K562 (cell line): ENCODE results near the gene SESN2. TPM values are rescaled to one million over a fixed set of nuclear protein-coding genes. Genes with fewer than 3 reads are reported as not detected.
A peak's percentile ranks its signal among the peaks of the same experiment; 100 is the strongest.

ENCODE experiments used
- C11orf30 ChIP-seq: fragments of 450-650 bp; IDR thresholded peaks from 2 replicates; pipeline ENCODE4 v1.6.1; 2016; ENCODE audit warnings: low read depth, mild to moderate bottlenecking
- COPS2 ChIP-seq: fragments of 450-650 bp; conservative IDR thresholded peaks from 2 replicates; pipeline ENCODE4 v1.6.1; 2016; ENCODE audit warnings: mild to moderate bottlenecking, moderate library complexity
- EP400 ChIP-seq: fragments of 450-650 bp; IDR thresholded peaks from 2 replicates; pipeline ENCODE4 v1.6.1; 2017; ENCODE audit warnings: antibody characterized with exemption, mild to moderate bottlenecking, moderate library complexity
- HMG20B ChIP-seq: fragments of 250-450 bp; sonication (Bioruptor Pico); IDR thresholded peaks from 2 replicates; pipeline ENCODE4 v1.5.0; 2021; ENCODE audit warnings: mild to moderate bottlenecking
- ILK ChIP-seq: fragments of 450-650 bp; IDR thresholded peaks from 2 replicates; pipeline ENCODE4 v1.6.1; 2016; ENCODE audit warnings: missing genetic modification characterization, low read depth, mild to moderate bottlenecking, missing compliant biosample characterization, moderate library complexity, borderline replicate concordance
- KAT8 ChIP-seq: fragments of 450-650 bp; IDR thresholded peaks from 2 replicates; pipeline ENCODE4 v1.6.1; 2016; ENCODE audit warnings: low read depth, mild to moderate bottlenecking
- KHSRP ChIP-seq: fragments of 450-650 bp; IDR thresholded peaks from 2 replicates; pipeline ENCODE4 v1.6.1; 2017
- KLF13 ChIP-seq: fragments of 450-650 bp; IDR thresholded peaks from 2 replicates; pipeline ENCODE4 v1.6.1; 2016; ENCODE audit warnings: missing genetic modification characterization, low read depth, mild to moderate bottlenecking, missing compliant biosample characterization, moderate library complexity, borderline replicate concordance
- NCOR1 ChIP-seq: fragments of 450-650 bp; IDR thresholded peaks from 2 replicates; pipeline ENCODE4 v1.6.1; 2016; ENCODE audit warnings: mild to moderate bottlenecking, moderate library complexity
- NR2C1 ChIP-seq, 2 experiments: fragments of 450-650 bp; IDR thresholded peaks; 2 replicates each; pipeline ENCODE4 v1.6.1; 2017; ENCODE audit warnings: mild to moderate bottlenecking in 2 of 2, antibody characterized with exemption in 1 of 2, inconsistent platforms in 1 of 2, missing compliant biosample characterization in 1 of 2, missing genetic modification characterization in 1 of 2
- NR3C1 ChIP-seq: sonication (generic); formaldehyde crosslinking; IDR thresholded peaks from 2 replicates; pipeline ENCODE4 v1.8.1; 2022; ENCODE audit warnings: missing genetic modification reagents
- RB1 ChIP-seq: fragments of 450-650 bp; IDR thresholded peaks from 2 replicates; pipeline ENCODE4 v1.6.1; 2017; ENCODE audit warnings: low read depth, mild to moderate bottlenecking
- RBM34 ChIP-seq: fragments of 200-400 bp; formaldehyde crosslinking; IDR thresholded peaks from 2 replicates; pipeline ENCODE4 v1.6.1; 2018; ENCODE audit warnings: low read length, borderline replicate concordance; ENCODE audit not compliant: insufficient read depth
- RFX7 ChIP-seq: fragments of 250-450 bp; sonication (Bioruptor Pico); IDR thresholded peaks from 2 replicates; pipeline ENCODE4 v1.5.1; 2021; ENCODE audit warnings: mild to moderate bottlenecking
- SREBF2 ChIP-seq: sonication (generic); formaldehyde crosslinking; IDR thresholded peaks from 2 replicates; pipeline ENCODE4 v1.4.0; 2020; ENCODE audit warnings: mild to moderate bottlenecking, missing genetic modification reagents
- SRF ChIP-seq, 2 experiments: fragments of 250-450, 450-650 bp in 1 of 2; sonication (Bioruptor Pico) in 1 of 2; sonication (generic) in 1 of 2; formaldehyde crosslinking; IDR thresholded peaks; 2 replicates each; pipeline versions ENCODE4 v1.5.0 to v1.5.1; 2020 to 2022; ENCODE audit warnings: mild to moderate bottlenecking in 1 of 2, missing genetic modification reagents in 1 of 2
- ZFP30 ChIP-seq: fragments of 250-450 bp; sonication (Bioruptor Pico); IDR thresholded peaks from 2 replicates; pipeline ENCODE4 v1.8.0; 2022; ENCODE audit warnings: moderate library complexity, mild to moderate bottlenecking, inconsistent platforms, borderline replicate concordance
- ZNF282 ChIP-seq: sonication (generic); formaldehyde crosslinking; IDR thresholded peaks from 2 replicates; pipeline ENCODE4 v1.8.1; 2023; ENCODE audit warnings: missing genetic modification reagents
- ZNF444 ChIP-seq: fragments of 250-450 bp; sonication (Bioruptor Pico); IDR thresholded peaks from 2 replicates; pipeline ENCODE4 v1.4.0; 2020; ENCODE audit warnings: mild to moderate bottlenecking, moderate library complexity
- ZNF583 ChIP-seq: fragments of 250-450 bp; sonication (Bioruptor Pico); IDR thresholded peaks from 2 replicates; pipeline ENCODE4 v1.4.0; 2020
- polyA plus RNA-seq, 8 experiments: library from polyadenylated mRNA; depleted of rRNA in 4 of 8; stranded (reverse) in 5 of 8; unstranded in 3 of 8; fragments of >200 nt; fragmentation: Nextera tagmentation in 2 of 8; fragmentation: Illumina TruSeq in 1 of 8; extraction: Ambion mirVana in 2 of 8; extraction: Trizol in 1 of 8; gene quantifications; 2 replicates each; pipeline versions ENCODE4 v1.2.1 to v1.2.3, GENCODE V29; 2011 to 2014; ENCODE audit warnings: inconsistent platforms in 1 of 8, missing spikeins in 1 of 8
- total RNA-seq, 7 experiments: library from RNA; depleted of rRNA in 6 of 7; stranded (reverse); fragments of >200 nt in 6 of 7; fragmentation: Illumina TruSeq in 2 of 7; extraction: Trizol in 2 of 7; gene quantifications; 2 replicates each; pipeline versions ENCODE4 v1.2.1 to v1.2.3, GENCODE V29; 2011 to 2021; ENCODE audit warnings: low replicate concordance in 1 of 7
- TF ChIP-seq, protein P1 (sequence below): IDR thresholded peaks from 2 replicates; pipeline ENCODE4 v1.6.1; 2011; ENCODE audit warnings: borderline replicate concordance, low read depth, mild to moderate bottlenecking, moderate library complexity, low read length; ENCODE audit not compliant: insufficient read depth, poor library complexity, severe bottlenecking
- TF ChIP-seq, protein P2 (sequence below): fragments of 450-650 bp; IDR thresholded peaks from 2 replicates; pipeline ENCODE4 v1.6.1; 2018; ENCODE audit not compliant: partially characterized antibody

The SESN2 gene
- total and polyA plus RNA-seq, 9 of the 15 experiments (the other 6 are each of a cell fraction or from before 2014, with no cell fraction given): 3.7 to 71.3 (median 16.8) TPM

DNA sequence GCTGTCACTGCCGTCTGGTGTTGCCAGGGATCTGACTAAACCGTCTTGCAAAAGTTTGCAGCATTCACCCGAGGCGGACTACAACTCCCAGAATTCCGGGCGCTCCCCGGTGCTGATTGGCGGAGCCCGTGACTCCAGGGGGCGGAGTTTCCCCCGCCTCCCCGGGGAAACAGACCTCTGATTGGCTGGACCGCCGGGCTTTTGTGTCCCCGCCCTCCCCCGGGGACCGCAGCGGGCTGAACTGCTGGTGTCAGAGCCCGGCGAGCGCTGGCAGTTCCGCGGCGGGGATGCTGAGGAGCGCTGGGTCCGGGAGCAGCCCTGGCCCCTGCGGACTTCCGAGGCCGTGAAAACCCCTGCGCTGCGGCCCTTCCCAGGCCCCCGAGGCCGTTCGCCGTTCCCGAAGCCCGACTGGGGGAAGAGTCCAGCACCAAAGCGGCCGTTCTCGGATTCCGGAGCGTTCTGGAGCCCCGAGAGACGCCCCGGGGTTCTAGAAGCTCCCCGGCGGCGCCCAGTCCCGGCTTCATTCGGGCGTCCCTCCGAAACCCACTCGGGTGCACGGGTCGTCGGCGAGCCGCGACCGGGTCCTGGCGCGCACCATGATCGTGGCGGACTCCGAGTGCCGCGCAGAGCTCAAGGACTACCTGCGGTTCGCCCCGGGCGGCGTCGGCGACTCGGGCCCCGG is at the start of gene SESN2 (continued):
- TF ChIP-seq RFX7 (no peak), RB1 (peak; percentile 29), KLF13 (tag) (no peak), KAT8 (no peak), EP400 (peak; percentile 80), NR3C1 (CRISPR knock-in tag) (peak; percentile 67; the same call in 1 of the 2 replicates), RBM34 (0 out of 2 replicates have a peak, but pooled peaks have one; percentile 77), SREBF2 (no peak), ZNF583 (no peak), ILK (no peak), ZNF282 (peak; percentile 70; the same call in 1 of the 2 replicates), NCOR1 (no peak; the same call in 1 of the 2 replicates), SRF (CRISPR knock-in tag; IDR thresholded peaks at IDR 0.05) (peak in 1 of 2 experiments; percentile 84; a peak in 2 of 4 replicates), C11orf30 (no peak), ZFP30 (CRISPR knock-in tag) (no peak), KHSRP (no peak), NR2C1 (IDR thresholded peaks at IDR 0.05) (peak; percentile 68), NR2C1 (tag; IDR thresholded peaks at IDR 0.05) (peak; percentile 45; the same call in 1 of the 2 replicates), COPS2 (no peak), ZNF444 (no peak), HMG20B (no peak)
- TF ChIP-seq, protein P1, sequence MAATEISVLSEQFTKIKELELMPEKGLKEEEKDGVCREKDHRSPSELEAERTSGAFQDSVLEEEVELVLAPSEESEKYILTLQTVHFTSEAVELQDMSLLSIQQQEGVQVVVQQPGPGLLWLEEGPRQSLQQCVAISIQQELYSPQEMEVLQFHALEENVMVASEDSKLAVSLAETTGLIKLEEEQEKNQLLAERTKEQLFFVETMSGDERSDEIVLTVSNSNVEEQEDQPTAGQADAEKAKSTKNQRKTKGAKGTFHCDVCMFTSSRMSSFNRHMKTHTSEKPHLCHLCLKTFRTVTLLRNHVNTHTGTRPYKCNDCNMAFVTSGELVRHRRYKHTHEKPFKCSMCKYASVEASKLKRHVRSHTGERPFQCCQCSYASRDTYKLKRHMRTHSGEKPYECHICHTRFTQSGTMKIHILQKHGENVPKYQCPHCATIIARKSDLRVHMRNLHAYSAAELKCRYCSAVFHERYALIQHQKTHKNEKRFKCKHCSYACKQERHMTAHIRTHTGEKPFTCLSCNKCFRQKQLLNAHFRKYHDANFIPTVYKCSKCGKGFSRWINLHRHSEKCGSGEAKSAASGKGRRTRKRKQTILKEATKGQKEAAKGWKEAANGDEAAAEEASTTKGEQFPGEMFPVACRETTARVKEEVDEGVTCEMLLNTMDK: no peak
- TF ChIP-seq, protein P2, sequence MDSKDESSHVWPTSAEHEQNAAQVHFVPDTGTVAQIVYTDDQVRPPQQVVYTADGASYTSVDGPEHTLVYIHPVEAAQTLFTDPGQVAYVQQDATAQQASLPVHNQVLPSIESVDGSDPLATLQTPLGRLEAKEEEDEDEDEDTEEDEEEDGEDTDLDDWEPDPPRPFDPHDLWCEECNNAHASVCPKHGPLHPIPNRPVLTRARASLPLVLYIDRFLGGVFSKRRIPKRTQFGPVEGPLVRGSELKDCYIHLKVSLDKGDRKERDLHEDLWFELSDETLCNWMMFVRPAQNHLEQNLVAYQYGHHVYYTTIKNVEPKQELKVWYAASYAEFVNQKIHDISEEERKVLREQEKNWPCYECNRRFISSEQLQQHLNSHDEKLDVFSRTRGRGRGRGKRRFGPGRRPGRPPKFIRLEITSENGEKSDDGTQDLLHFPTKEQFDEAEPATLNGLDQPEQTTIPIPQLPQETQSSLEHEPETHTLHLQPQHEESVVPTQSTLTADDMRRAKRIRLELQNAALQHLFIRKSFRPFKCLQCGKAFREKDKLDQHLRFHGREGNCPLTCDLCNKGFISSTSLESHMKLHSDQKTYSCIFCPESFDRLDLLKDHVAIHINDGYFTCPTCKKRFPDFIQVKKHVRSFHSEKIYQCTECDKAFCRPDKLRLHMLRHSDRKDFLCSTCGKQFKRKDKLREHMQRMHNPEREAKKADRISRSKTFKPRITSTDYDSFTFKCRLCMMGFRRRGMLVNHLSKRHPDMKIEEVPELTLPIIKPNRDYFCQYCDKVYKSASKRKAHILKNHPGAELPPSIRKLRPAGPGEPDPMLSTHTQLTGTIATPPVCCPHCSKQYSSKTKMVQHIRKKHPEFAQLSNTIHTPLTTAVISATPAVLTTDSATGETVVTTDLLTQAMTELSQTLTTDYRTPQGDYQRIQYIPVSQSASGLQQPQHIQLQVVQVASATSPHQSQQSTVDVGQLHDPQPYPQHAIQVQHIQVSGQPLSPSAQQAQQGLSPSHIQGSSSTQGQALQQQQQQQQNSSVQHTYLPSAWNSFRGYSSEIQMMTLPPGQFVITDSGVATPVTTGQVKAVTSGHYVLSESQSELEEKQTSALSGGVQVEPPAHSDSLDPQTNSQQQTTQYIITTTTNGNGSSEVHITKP: no peak
